Cardiac muscle cell (in vitro differentiated cells and primary cell): ENCODE measurements around the gene HIP1. TPM values are rescaled to one million over a fixed set of nuclear protein-coding genes. Genes with fewer than 3 reads are reported as not detected.
A peak's percentile ranks its signal among the peaks of the same experiment; 100 is the strongest.

ENCODE experiments used
- DNase-seq, 2 donors: peaks; one replicate each; pipeline versions ENCODE4 v3.0.0 to v3.0.0-alpha.2; 2010 to 2017; ENCODE audit warnings: low read depth in 1 of 2, low spot score in 1 of 2
- H3K27ac ChIP-seq: fragments of 200-600 bp; sonication (generic); 2 replicates; pipeline ENCODE4 v1.5.1; 2016
- H3K27me3 ChIP-seq: fragments of 200-600 bp; sonication (generic); 2 replicates; pipeline ENCODE4 v1.6.0; 2016; ENCODE audit warnings: control low read depth
- H3K36me3 ChIP-seq: fragments of 200-600 bp; sonication (generic); 2 replicates; pipeline ENCODE4 v1.5.1; 2016; ENCODE audit warnings: control low read depth
- H3K4me1 ChIP-seq: fragments of 200-600 bp; sonication (generic); 2 replicates; pipeline ENCODE4 v1.8.1; 2017; ENCODE audit warnings: low read depth, mild to moderate bottlenecking, mixed run types
- H3K4me3 ChIP-seq: fragments of 200-600 bp; sonication (generic); 2 replicates; pipeline ENCODE4 v1.5.1; 2016; ENCODE audit warnings: mild to moderate bottlenecking
- H3K9me3 ChIP-seq: fragments of 200-600 bp; sonication (generic); 2 replicates; pipeline ENCODE4 v1.5.1; 2017; ENCODE audit warnings: low read depth, mild to moderate bottlenecking, control low read depth
- CTCF ChIP-seq: IDR thresholded peaks from 2 replicates; pipeline ENCODE4 v1.5.1; 2012; ENCODE audit warnings: low read depth, mild to moderate bottlenecking, low read length
- polyA plus RNA-seq: library from polyadenylated mRNA; unstranded; fragments of >200 nt; fragmentation: Nextera tagmentation; extraction: Ambion mirVana; gene quantifications from 2 replicates; pipeline ENCODE4 v1.2.1, GENCODE V29; 2016
- total RNA-seq: library from RNA; depleted of rRNA; stranded (reverse); fragments of >200 nt; gene quantifications from 2 replicates; pipeline ENCODE4 v1.2.3, GENCODE V29; 2016

Gene HIP1
- total and polyA plus RNA-seq, 2 experiments from 2014 or later, result 21.2 to 34.6 TPM

GRCh38 chr7:75555736-75556135 is 183.0 kb downstream of the HIP1 start:
- DNase-seq, result no peak
- Histone ChIP-seq H3K4me1 (no peaks in the 10 kb centered on the region), H3K27ac (no peak overlapping the region), H3K27me3 (no peaks in the 10 kb centered on the region), H3K9me3 (no peaks in the 10 kb centered on the region), H3K4me3 (no peak overlapping the region), H3K36me3 (peaks cover 36% of the 10 kb centered on the region)
- no peak for TF ChIP-seq CTCF

DNA sequence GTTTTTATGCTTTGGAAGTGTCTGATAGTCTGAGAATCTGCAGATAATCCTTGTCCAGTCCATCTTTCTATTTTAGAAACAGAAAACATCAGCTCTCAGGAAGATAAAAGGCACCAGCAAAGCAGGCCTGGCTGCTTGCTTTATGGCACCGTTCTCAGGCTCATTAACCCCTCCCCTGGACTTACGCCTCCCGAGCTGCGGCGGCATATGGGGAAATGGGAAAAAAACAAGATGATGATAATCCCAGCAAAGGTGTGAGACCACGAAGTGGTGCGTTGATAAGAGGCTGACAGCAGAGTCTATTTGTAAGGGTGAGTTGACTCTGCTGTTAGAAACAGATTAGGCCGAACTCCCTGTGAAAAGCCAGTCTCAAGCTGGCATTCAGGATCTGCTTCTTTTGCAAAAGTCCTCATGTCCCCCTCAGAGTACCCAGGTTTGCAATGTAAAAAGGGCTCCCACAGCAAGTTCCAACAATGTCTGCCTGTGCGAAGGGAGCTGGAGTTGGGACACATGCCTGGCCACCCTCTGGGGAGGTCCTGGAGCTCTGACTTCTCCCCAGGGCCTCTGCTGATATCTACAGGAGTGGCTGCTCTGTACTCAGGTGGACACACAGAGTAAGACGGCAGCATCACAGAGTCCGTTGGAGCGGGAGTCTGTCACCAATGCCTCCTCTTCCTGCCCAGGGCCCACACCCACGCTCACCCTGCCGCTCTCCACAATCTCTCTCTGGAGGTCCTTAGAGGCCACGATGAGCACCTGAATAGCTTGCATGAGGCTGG is 192.3 kb downstream of the HIP1 start:
- TF ChIP-seq CTCF, result no peak
- Histone ChIP-seq H3K4me3 (no peak overlapping the region), H3K27ac (peak overlapping the region; percentile 67), H3K4me1 (no peaks in the 10 kb centered on the region), H3K27me3 (no peaks in the 10 kb centered on the region), H3K9me3 (no peaks in the 10 kb centered on the region), H3K36me3 (peaks cover 31% of the 10 kb centered on the region)
- DNase-seq, result no peak

- TF ChIP-seq CTCF, result no peak
- Histone ChIP-seq H3K27ac (no peak overlapping the region), H3K36me3 (peaks cover 39% of the 10 kb centered on the region), H3K9me3 (no peaks in the 10 kb centered on the region), H3K4me3 (no peak overlapping the region), H3K4me1 (no peaks in the 10 kb centered on the region), H3K27me3 (no peaks in the 10 kb centered on the region)
- no peak for DNase-seq
Observed at GRCh38 chr7:75537731-75538130, 201.0 kb downstream of the HIP1 start.

DNA sequence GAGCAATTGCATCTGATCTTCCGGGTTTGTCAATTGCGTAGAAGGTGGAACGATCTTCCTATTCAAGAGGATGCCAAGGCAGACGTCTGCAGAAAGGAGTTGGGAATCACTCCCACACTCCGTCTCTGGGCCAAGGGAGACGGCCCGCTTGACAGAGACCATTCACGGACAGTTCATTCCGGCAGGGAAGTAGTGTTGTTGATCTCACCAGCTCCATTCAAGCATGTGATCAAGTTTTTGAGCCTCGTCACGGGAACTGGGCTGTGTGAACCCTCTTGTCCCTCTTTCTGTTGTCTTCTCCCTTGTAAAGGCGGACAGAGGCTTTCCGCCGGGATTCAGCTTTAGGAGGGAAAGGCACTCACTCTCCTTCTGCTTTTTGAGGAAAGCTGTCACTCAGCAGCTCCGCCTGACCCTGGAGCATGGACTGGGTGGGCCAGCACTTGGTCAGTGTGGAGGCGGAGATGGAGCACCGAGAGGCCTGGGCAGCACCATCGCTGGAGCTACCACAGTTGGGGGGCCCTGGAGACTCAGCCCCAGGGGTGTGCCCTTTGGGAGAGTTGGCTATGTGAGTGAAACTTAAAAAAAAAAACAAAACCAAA is 201.7 kb downstream of the HIP1 start:
- H3K4me3 ChIP-seq, result no peak overlapping the region
- H3K4me1 ChIP-seq, result no peaks in the 10 kb centered on the region
- H3K36me3 ChIP-seq, result peaks cover 38% of the 10 kb centered on the region
- no peak for TF ChIP-seq CTCF
- no peaks in the 10 kb centered on the region for H3K27me3 ChIP-seq
- no peak for DNase-seq
- no peaks in the 10 kb centered on the region for H3K9me3 ChIP-seq
- H3K27ac ChIP-seq, result no peak overlapping the region

DNA sequence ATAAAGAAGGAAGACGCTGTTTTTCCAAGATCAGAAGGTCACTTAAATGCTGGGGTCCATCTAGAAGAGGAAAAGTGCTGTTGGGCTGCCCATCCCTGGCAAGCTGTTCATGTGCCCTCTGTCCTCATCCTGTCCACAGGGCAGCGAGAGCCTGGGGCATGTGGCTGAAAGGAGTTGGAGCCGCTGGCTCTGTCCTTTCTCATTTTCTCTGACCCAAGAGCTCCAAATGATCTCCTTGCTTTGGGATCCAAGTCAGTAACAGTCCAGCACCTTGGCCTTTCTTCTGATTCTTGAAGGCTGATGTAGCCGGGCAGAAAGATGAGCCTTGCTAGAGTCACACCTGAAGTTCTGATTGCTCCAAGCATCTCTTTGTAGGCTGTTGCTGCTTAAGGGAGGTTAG is 202.2 kb downstream of the HIP1 start:
- H3K27ac ChIP-seq, result no peak overlapping the region
- H3K9me3 ChIP-seq, result no peaks in the 10 kb centered on the region
- TF ChIP-seq CTCF, result no peak
- H3K27me3 ChIP-seq, result no peaks in the 10 kb centered on the region
- no peak overlapping the region for H3K4me3 ChIP-seq
- peaks cover 34% of the 10 kb centered on the region for H3K36me3 ChIP-seq
- no peak for DNase-seq
- H3K4me1 ChIP-seq, result no peaks in the 10 kb centered on the region
